Chondrocyte (in vitro differentiated cells): ENCODE measurements around the gene CCR5AS.

Experiments used
- DNase-seq: peaks from one replicate; pipeline ENCODE4 v3.0.0; 2021; ENCODE audit warnings: mixed read lengths, low spot score
- H3K27ac Mint-ChIP-seq: one replicate; pipeline ENCODE4 v1.8.0; 2021; ENCODE audit warnings: mild to moderate bottlenecking, moderate library complexity, mixed read lengths; ENCODE audit not compliant: unreplicated experiment
- H3K27me3 Mint-ChIP-seq: 2 replicates; pipeline ENCODE4 v1.8.0; 2021; ENCODE audit warnings: low read depth, mixed read lengths
- H3K36me3 Mint-ChIP-seq: 2 replicates; pipeline ENCODE4 v1.8.0; 2021; ENCODE audit warnings: low read depth, mixed read lengths
- H3K4me1 Mint-ChIP-seq: 2 replicates; pipeline ENCODE4 v1.8.0; 2021; ENCODE audit warnings: low read depth, mild to moderate bottlenecking, mixed read lengths
- H3K4me3 Mint-ChIP-seq: one replicate; pipeline ENCODE4 v1.8.0; 2021; ENCODE audit warnings: mild to moderate bottlenecking, moderate library complexity, mixed read lengths; ENCODE audit not compliant: unreplicated experiment
- H3K9me3 Mint-ChIP-seq: 2 replicates; pipeline ENCODE4 v1.8.0; 2021; ENCODE audit warnings: low read depth, mixed read lengths
- TF ChIP-seq, protein P1 (sequence below): fragments of 200-600 bp; sonication (generic); IDR thresholded peaks from 2 replicates; pipeline ENCODE4 v1.5.0; 2021; ENCODE audit warnings: antibody characterized with exemption, mild to moderate bottlenecking, moderate library complexity

CCR5AS gene

GRCh38 chr3:46423588-46423987, 16.7 kb upstream of the CCR5AS start:
- DNase-seq: no peak
- Mint-ChIP-seq H3K9me3 (no peaks in the 10 kb centered on the region), H3K4me1 (no peaks in the 10 kb centered on the region), H3K36me3 (no peaks in the 10 kb centered on the region), H3K27me3 (peaks cover 2% of the 10 kb centered on the region), H3K4me3 (no peak overlapping the region), H3K27ac (no peak overlapping the region)
- TF ChIP-seq, protein P1, sequence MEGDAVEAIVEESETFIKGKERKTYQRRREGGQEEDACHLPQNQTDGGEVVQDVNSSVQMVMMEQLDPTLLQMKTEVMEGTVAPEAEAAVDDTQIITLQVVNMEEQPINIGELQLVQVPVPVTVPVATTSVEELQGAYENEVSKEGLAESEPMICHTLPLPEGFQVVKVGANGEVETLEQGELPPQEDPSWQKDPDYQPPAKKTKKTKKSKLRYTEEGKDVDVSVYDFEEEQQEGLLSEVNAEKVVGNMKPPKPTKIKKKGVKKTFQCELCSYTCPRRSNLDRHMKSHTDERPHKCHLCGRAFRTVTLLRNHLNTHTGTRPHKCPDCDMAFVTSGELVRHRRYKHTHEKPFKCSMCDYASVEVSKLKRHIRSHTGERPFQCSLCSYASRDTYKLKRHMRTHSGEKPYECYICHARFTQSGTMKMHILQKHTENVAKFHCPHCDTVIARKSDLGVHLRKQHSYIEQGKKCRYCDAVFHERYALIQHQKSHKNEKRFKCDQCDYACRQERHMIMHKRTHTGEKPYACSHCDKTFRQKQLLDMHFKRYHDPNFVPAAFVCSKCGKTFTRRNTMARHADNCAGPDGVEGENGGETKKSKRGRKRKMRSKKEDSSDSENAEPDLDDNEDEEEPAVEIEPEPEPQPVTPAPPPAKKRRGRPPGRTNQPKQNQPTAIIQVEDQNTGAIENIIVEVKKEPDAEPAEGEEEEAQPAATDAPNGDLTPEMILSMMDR: no peak

GRCh38 chr3:46422617-46423016, 15.8 kb upstream of the CCR5AS start:
- H3K27ac Mint-ChIP-seq: no peak overlapping the region
- no peak for DNase-seq
- H3K9me3 Mint-ChIP-seq: no peaks in the 10 kb centered on the region
- H3K27me3 Mint-ChIP-seq: no peaks in the 10 kb centered on the region
- H3K4me1 Mint-ChIP-seq: no peaks in the 10 kb centered on the region
- no peaks in the 10 kb centered on the region for H3K36me3 Mint-ChIP-seq
- TF ChIP-seq, protein P1: no peak
- H3K4me3 Mint-ChIP-seq: no peak overlapping the region

- Mint-ChIP-seq H3K27ac (no peak overlapping the region), H3K4me1 (no peaks in the 10 kb centered on the region), H3K27me3 (no peaks in the 10 kb centered on the region), H3K36me3 (no peaks in the 10 kb centered on the region), H3K9me3 (no peaks in the 10 kb centered on the region), H3K4me3 (no peak overlapping the region)
- DNase-seq: no peak
- TF ChIP-seq, protein P1: no peak
These were observed 14.1 kb upstream of the CCR5AS start for GRCh38 chr3:46420931-46421330.

DNA sequence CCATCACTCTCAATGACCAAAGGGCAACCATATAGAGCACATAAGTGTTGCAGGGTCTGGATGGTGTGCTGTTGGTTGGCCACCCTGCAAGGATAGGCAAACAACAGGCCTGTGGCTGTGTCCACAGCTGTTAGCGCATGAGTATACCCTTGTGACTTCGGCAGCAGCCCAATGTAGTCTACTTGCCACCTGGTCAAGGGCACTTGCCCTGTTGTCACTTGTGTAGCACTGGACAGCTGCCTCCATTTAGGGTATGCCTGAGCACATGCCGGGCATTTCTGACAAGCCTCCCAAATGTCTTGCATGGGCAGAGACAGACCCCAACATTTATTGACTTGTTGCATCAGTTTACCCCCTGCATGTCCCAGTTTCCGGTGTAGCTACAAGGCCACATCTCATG, 12.9 kb upstream of the CCR5AS start:
- H3K36me3 Mint-ChIP-seq: no peaks in the 10 kb centered on the region
- no peaks in the 10 kb centered on the region for H3K9me3 Mint-ChIP-seq
- H3K27ac Mint-ChIP-seq: no peak overlapping the region
- TF ChIP-seq, protein P1: no peak
- no peaks in the 10 kb centered on the region for H3K4me1 Mint-ChIP-seq
- H3K4me3 Mint-ChIP-seq: no peak overlapping the region
- no peak for DNase-seq
- H3K27me3 Mint-ChIP-seq: no peaks in the 10 kb centered on the region

- H3K4me1 Mint-ChIP-seq: peaks cover 2% of the 10 kb centered on the region
- TF ChIP-seq, protein P1: no peak
- no peaks in the 10 kb centered on the region for H3K9me3 Mint-ChIP-seq
- H3K36me3 Mint-ChIP-seq: no peaks in the 10 kb centered on the region
- DNase-seq: no peak
- H3K4me3 Mint-ChIP-seq: no peak overlapping the region
- no peaks in the 10 kb centered on the region for H3K27me3 Mint-ChIP-seq
- H3K27ac Mint-ChIP-seq: no peak overlapping the region
These were observed 11.2 kb upstream of the CCR5AS start for GRCh38 chr3:46417841-46418611.
